ENCODE results near the gene NCAPG2. TPM values are rescaled to one million over a fixed set of nuclear protein-coding genes. Genes with fewer than 3 reads are reported as not detected.
A peak's percentile ranks its signal among the peaks of the same experiment; 100 is the strongest.

The NCAPG2 gene
- total and polyA plus RNA-seq, 2 of the 13 experiments (the other 11 are each of a cell fraction or from before 2014, with no cell fraction given) = 15.1 to 30.7 TPM

DNA sequence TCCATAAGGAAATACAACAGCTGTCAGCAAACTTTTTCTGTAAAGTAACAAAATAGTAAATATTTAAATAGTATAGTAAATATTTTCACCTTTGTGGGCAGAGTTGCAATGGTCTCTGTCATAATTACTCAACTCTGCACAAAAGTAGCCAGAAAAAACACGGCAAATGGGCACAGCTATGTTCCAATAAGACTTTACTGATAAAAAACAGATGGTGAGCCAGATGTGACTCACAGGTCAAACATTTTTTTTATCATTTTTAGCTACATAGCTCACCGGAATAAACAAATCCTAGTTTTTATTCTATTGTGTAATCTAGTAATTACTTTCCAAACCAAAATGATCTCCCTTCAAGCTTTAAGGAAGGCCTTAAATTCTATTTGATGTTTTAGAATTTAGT lies 55.3 kb downstream of the NCAPG2 start (continued):
- TF ChIP-seq, protein P1, sequence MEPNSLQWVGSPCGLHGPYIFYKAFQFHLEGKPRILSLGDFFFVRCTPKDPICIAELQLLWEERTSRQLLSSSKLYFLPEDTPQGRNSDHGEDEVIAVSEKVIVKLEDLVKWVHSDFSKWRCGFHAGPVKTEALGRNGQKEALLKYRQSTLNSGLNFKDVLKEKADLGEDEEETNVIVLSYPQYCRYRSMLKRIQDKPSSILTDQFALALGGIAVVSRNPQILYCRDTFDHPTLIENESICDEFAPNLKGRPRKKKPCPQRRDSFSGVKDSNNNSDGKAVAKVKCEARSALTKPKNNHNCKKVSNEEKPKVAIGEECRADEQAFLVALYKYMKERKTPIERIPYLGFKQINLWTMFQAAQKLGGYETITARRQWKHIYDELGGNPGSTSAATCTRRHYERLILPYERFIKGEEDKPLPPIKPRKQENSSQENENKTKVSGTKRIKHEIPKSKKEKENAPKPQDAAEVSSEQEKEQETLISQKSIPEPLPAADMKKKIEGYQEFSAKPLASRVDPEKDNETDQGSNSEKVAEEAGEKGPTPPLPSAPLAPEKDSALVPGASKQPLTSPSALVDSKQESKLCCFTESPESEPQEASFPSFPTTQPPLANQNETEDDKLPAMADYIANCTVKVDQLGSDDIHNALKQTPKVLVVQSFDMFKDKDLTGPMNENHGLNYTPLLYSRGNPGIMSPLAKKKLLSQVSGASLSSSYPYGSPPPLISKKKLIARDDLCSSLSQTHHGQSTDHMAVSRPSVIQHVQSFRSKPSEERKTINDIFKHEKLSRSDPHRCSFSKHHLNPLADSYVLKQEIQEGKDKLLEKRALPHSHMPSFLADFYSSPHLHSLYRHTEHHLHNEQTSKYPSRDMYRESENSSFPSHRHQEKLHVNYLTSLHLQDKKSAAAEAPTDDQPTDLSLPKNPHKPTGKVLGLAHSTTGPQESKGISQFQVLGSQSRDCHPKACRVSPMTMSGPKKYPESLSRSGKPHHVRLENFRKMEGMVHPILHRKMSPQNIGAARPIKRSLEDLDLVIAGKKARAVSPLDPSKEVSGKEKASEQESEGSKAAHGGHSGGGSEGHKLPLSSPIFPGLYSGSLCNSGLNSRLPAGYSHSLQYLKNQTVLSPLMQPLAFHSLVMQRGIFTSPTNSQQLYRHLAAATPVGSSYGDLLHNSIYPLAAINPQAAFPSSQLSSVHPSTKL (CRISPR knock-in tag; IDR thresholded peaks at IDR 0.05) = peak; percentile 84
- TF ChIP-seq NR2F6 (IDR thresholded peaks at IDR 0.05) = no peak
- TF ChIP-seq NR2F6 (CRISPR knock-in tag; IDR thresholded peaks at IDR 0.05) = peak; percentile 30; the same call in 1 of the 2 replicates
- TF ChIP-seq NFATC3 (CRISPR knock-in tag; IDR thresholded peaks at IDR 0.05) = no peak
- TF ChIP-seq CCDC6 (CRISPR knock-in tag; IDR thresholded peaks at IDR 0.05) = no peak
- TF ChIP-seq ATF4 (CRISPR knock-in tag; IDR thresholded peaks at IDR 0.05) = peak in 1 of 2 experiments; percentile 69; a peak in 2 of 4 replicates
- 0 out of 2 replicates have a peak, but pooled peaks have one; percentile 24 for TF ChIP-seq FOXK1 (CRISPR knock-in tag; IDR thresholded peaks at IDR 0.05; ENCODE audit: borderline replicate concordance, low read depth)
- peak; percentile 74 for TF ChIP-seq FOXA3 (CRISPR knock-in tag; IDR thresholded peaks at IDR 0.05)
- peak in 1 of 2 experiments; percentile 47; a peak in 2 of 4 replicates for TF ChIP-seq MAFK (conservative IDR thresholded peaks at IDR 0.05 in 1 of 2, IDR thresholded peaks at IDR 0.05 in 1 of 2; ENCODE audit: low read length in 2 of 2)
- TF ChIP-seq, protein P2, sequence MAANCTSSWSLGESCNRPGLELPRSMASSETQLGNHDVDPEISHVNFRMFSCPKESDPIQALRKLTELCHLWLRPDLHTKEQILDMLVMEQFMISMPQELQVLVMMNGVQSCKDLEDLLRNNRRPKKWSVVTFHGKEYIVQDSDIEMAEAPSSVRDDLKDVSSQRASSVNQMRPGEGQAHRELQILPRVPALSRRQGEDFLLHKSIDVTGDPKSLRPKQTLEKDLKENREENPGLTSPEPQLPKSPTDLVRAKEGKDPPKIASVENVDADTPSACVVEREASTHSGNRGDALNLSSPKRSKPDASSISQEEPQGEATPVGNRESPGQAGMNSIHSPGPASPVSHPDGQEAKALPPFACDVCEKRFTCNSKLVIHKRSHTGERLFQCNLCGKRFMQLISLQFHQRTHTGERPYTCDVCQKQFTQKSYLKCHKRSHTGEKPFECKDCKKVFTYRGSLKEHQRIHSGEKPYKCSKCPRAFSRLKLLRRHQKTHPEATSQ (CRISPR knock-in tag; IDR thresholded peaks at IDR 0.05; ENCODE audit: borderline replicate concordance) = no peak
- TF ChIP-seq ZNF572 (CRISPR knock-in tag; IDR thresholded peaks at IDR 0.05) = no peak
- TF ChIP-seq ZBTB46 (CRISPR knock-in tag; IDR thresholded peaks at IDR 0.05; ENCODE audit: borderline replicate concordance) = no peak
- peak; percentile 66 for TF ChIP-seq ARID3A (IDR thresholded peaks at IDR 0.05; ENCODE audit: low read depth, low read length)
- TF ChIP-seq KAT2B (IDR thresholded peaks at IDR 0.05; ENCODE audit: borderline replicate concordance, low read depth, low read length) = no peak
- TF ChIP-seq GATAD2A (CRISPR knock-in tag; IDR thresholded peaks at IDR 0.05) = peak; percentile 74
- peak; percentile 46; the same call in 1 of the 2 replicates for TF ChIP-seq PAXIP1 (CRISPR knock-in tag; conservative IDR thresholded peaks at IDR 0.05)
- TF ChIP-seq CEBPG (CRISPR knock-in tag; IDR thresholded peaks at IDR 0.05) = peak; percentile 62; the same call in 1 of the 2 replicates

All from HepG2 (cell line).